Activated T-cell treated with anti-CD3 and anti-CD28 coated beads, Interleukin-2, amount 50 U/mL, for 24 hours (primary cell): Measurements from ENCODE around the gene SNX32.

Experiments
- DNase-seq: peaks from one replicate; pipeline ENCODE4 v3.0.0-alpha.2; 2020
- H3K27ac Mint-ChIP-seq: 2 replicates; pipeline ENCODE4 v1.8.0; 2020; ENCODE audit warnings: mild to moderate bottlenecking, mixed read lengths
- H3K27me3 Mint-ChIP-seq: 2 replicates; pipeline ENCODE4 v1.8.0; 2020; ENCODE audit warnings: mixed read lengths
- H3K36me3 Mint-ChIP-seq: 2 replicates; pipeline ENCODE4 v1.8.0; 2020; ENCODE audit warnings: low read depth, mixed read lengths
- H3K4me1 Mint-ChIP-seq: 2 replicates; pipeline ENCODE4 v1.8.0; 2020; ENCODE audit warnings: low read depth, mixed read lengths
- H3K4me3 Mint-ChIP-seq: 2 replicates; pipeline ENCODE4 v1.8.0; 2020; ENCODE audit warnings: mild to moderate bottlenecking, moderate library complexity, mixed read lengths
- H3K9me3 Mint-ChIP-seq: 2 replicates; pipeline ENCODE4 v1.8.0; 2020; ENCODE audit warnings: mixed read lengths

The SNX32 gene

GRCh38 chr11:65896034-65896999 lies 62.6 kb downstream of the SNX32 start:
- Mint-ChIP-seq H3K27ac (peak overlapping the region; percentile 90), H3K4me1 (peaks cover 68% of the 10 kb centered on the region)
- no peak for DNase-seq

GRCh38 chr11:65897020-65897471 lies 63.3 kb downstream of the SNX32 start:
- H3K9me3 Mint-ChIP-seq = no peaks in the 10 kb centered on the region

More at GRCh38 chr11:65896034-65896999, 62.6 kb downstream of the SNX32 start:
- peaks cover 71% of the 10 kb centered on the region for H3K36me3 Mint-ChIP-seq
- no peaks in the 10 kb centered on the region for H3K9me3 Mint-ChIP-seq
- peak overlapping the region; percentile 85 for H3K4me3 Mint-ChIP-seq
- H3K27me3 Mint-ChIP-seq = no peaks in the 10 kb centered on the region

GRCh38 chr11:65898656-65899355 lies 65.0 kb downstream of the SNX32 start:
- Mint-ChIP-seq H3K36me3 (peaks cover 47% of the 10 kb centered on the region), H3K9me3 (no peaks in the 10 kb centered on the region), H3K4me1 (peaks cover 56% of the 10 kb centered on the region), H3K4me3 (peak overlapping the region; percentile 85), H3K27me3 (no peaks in the 10 kb centered on the region), H3K27ac (peak overlapping the region; percentile 91)
- DNase-seq = no peak

More at GRCh38 chr11:65897020-65897471, 63.3 kb downstream of the SNX32 start:
- Mint-ChIP-seq H3K27me3 (no peaks in the 10 kb centered on the region), H3K4me1 (peaks cover 70% of the 10 kb centered on the region), H3K27ac (peak overlapping the region; percentile 90), H3K4me3 (peak overlapping the region; percentile 85), H3K36me3 (peaks cover 64% of the 10 kb centered on the region)
- DNase-seq = no peak

DNA sequence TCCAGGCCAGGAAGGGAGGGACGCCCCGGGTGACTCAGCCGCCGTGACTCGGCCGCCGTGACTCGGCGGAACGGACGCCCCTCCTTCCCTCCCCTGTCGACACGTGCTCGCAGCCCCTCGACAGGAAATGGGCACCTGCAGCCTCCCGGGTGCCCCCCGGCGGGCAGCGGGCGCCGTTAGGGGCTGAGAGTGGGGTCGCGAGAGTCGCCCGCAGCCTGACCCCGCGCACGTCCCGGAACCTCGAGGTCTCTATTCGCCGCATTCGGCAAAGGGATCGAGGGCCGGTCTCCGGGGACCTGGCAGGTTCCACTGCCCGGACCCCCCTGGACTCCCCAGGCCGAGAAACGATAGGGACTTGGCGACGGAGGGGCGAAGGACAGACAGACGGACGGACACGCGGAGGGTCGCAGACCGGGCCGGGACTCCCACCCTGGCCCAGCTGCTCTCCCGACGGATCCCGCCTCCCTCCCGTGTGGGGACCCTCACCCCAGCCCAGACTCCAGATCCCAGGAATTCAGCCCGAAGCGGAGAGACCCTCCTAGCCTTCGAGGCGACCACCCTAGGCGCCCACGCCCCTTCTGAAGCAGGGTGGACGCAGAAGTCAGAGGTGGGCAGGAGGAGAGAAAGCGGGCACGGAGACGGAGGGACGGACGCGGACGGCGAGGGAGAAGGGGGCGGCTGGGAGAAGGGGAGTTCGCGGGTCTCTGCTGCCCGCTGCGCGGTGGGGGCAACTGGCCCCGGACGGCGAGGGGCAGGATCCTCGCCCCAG lies 65.8 kb downstream of the SNX32 start:
- Mint-ChIP-seq H3K4me1 (peaks cover 50% of the 10 kb centered on the region), H3K27ac (peak overlapping the region; percentile 95), H3K4me3 (peak overlapping the region; percentile 85), H3K27me3 (no peaks in the 10 kb centered on the region), H3K9me3 (no peaks in the 10 kb centered on the region), H3K36me3 (peaks cover 40% of the 10 kb centered on the region)
- DNase-seq = peak; percentile 87

DNA sequence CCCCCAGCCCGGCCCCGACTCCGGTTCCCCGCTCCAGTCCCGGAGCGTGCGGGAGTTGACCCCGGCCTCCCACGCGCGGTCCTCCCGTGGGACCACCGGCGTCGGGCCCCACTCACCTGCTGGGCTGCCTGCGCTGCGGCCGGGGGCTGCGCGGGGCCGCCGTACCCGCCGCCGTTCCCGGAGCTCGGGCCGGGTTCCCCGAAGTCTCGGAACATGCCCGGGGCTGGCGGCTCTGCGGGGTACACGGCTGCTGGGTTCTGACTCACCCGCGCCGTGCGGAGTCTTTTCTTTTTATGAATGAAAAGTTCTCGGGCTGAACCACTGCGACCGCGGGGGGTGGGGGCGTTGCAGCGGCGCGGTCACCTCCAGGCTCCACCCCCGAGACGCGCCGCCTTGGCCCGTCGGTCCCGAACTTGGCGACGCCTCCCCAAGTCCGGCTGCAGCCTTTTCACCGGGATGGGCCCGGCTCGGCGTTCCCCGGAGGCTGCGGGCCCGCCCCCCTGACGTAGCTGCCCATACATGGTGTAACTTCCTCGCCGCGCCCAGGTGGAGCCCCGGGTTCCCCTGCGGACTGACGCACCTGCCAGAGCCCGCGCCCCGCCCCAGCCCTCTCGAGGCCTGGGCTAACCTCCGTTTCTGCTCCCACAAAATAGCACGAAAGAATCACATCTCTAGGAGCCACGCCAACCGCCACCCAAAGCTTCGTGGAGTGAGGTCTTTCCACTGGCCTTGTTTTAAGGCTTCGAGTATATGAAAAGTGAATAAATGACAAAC lies 66.5 kb downstream of the SNX32 start, which contains the start of gene FOSL1:
TSS of gene FOSL1 (minus strand) at position 264 of the 774 bp plus-strand sequence. CDS start at position 215, 49 bp downstream.
- H3K4me3 Mint-ChIP-seq = peak within 1 kb of the TSS; percentile 85

DNA sequence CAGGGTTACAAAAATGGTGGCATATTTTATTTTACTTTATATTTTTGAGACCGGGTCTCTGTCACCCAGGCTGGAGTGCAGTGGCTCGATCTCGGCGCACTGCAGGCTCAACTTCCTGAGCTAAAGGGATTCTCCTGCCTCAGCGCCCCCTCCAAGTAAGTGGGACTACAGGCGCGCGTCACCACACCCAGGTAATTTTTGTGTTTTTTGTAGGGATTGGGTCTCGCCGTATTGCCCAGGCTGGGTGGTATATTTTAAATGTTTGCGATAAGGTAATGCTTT lies 67.1 kb downstream of the SNX32 start:
- H3K4me1 Mint-ChIP-seq = peaks cover 42% of the 10 kb centered on the region
- peak overlapping the region; percentile 89 for H3K27ac Mint-ChIP-seq
- H3K9me3 Mint-ChIP-seq = no peaks in the 10 kb centered on the region
- no peaks in the 10 kb centered on the region for H3K27me3 Mint-ChIP-seq
- peaks cover 31% of the 10 kb centered on the region for H3K36me3 Mint-ChIP-seq
- H3K4me3 Mint-ChIP-seq = peak overlapping the region; percentile 76
- DNase-seq = no peak

More for the DNA sequence above, 66.5 kb downstream of the SNX32 start, which contains the start of gene FOSL1:
- Mint-ChIP-seq H3K27me3 (no peaks in the 10 kb centered on the region), H3K36me3 (peaks cover 37% of the 10 kb centered on the region), H3K4me1 (peaks cover 47% of the 10 kb centered on the region), H3K9me3 (no peaks in the 10 kb centered on the region), H3K27ac (peak within 1 kb of the TSS; percentile 95)
- peak; percentile 95 for DNase-seq

DNA sequence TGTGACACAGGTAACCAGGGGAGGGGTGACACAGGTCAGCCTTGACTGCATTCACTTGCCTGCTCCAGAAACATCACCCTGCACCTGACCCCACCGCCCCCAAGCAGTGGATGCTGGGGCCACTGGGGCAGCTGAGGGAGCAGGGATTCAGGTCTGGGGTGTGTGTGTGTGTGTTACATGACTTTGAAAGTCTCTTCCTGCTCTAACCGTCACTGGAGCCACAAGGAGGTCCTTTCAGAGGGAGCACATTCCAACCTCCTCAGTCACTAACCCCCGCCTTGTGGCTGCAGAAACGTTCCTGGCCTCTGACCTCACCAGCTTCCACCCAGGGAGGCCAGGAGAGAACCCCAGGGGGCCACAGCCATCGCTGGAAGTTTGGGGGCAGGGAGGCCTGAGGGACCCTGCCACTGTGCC lies 69.3 kb downstream of the SNX32 start:
- peaks cover 12% of the 10 kb centered on the region for H3K36me3 Mint-ChIP-seq
- DNase-seq = no peak
- H3K4me3 Mint-ChIP-seq = no peak overlapping the region
- H3K9me3 Mint-ChIP-seq = no peaks in the 10 kb centered on the region
- no peaks in the 10 kb centered on the region for H3K27me3 Mint-ChIP-seq
- H3K4me1 Mint-ChIP-seq = peaks cover 22% of the 10 kb centered on the region
- no peak overlapping the region for H3K27ac Mint-ChIP-seq
